H9 (cell line): ENCODE results near the gene RASGRF2. TPM values are rescaled to one million over a fixed set of nuclear protein-coding genes. Genes with fewer than 3 reads are reported as not detected.

Experiments
- DNase-seq: peaks from one replicate; pipeline ENCODE4 v3.0.0-alpha.2; 2017
- H2AFZ ChIP-seq: one replicate; pipeline ENCODE4 v1.6.1; 2013; ENCODE audit warnings: mild to moderate bottlenecking, low read length, control low read depth, moderate library complexity
- H2AK5ac ChIP-seq: 2 replicates; pipeline ENCODE4 v1.6.1; 2013; ENCODE audit warnings: low read length, control low read depth, mixed read lengths; ENCODE audit not compliant: insufficient read length
- H2BK120ac ChIP-seq: one replicate; pipeline ENCODE4 v1.6.1; 2013; ENCODE audit warnings: low read depth, mild to moderate bottlenecking, low read length, control low read depth, inconsistent platforms; ENCODE audit not compliant: poor library complexity, severe bottlenecking
- H2BK12ac ChIP-seq: 2 replicates; pipeline ENCODE4 v1.6.1; 2013; ENCODE audit warnings: low read length, control low read depth, mixed read lengths, low read depth; ENCODE audit not compliant: insufficient read length
- H2BK15ac ChIP-seq: 2 replicates; pipeline ENCODE4 v1.6.1; 2013; ENCODE audit warnings: low read depth, low read length, control low read depth
- H2BK20ac ChIP-seq: one replicate; pipeline ENCODE4 v1.6.1; 2013; ENCODE audit warnings: low read depth, mild to moderate bottlenecking, low read length, control low read depth, inconsistent platforms; ENCODE audit not compliant: poor library complexity, severe bottlenecking
- H2BK5ac ChIP-seq: 2 replicates; pipeline ENCODE4 v1.6.1; 2013; ENCODE audit warnings: low read length, control low read depth, mixed read lengths; ENCODE audit not compliant: insufficient read length
- H3K14ac ChIP-seq: 2 replicates; pipeline ENCODE4 v1.6.1; 2013; ENCODE audit warnings: low read length, control low read depth; ENCODE audit not compliant: insufficient read depth
- H3K18ac ChIP-seq: 2 replicates; pipeline ENCODE4 v1.6.1; 2013; ENCODE audit warnings: low read depth, mild to moderate bottlenecking, mixed read lengths, low read length, control low read depth; ENCODE audit not compliant: insufficient read length
- H3K23ac ChIP-seq: 2 replicates; pipeline ENCODE4 v1.6.1; 2013; ENCODE audit warnings: low read length, control low read depth, mixed read lengths, low read depth; ENCODE audit not compliant: insufficient read length
- H3K23me2 ChIP-seq: 2 replicates; pipeline ENCODE4 v1.6.1; 2013; ENCODE audit warnings: low read depth, mild to moderate bottlenecking, mixed read lengths, low read length, control low read depth; ENCODE audit not compliant: insufficient read length, poor library complexity, severe bottlenecking
- H3K27ac ChIP-seq: 2 replicates; pipeline ENCODE4 v1.5.1; 2013; ENCODE audit warnings: low read length, control low read depth, mixed read lengths, low read depth; ENCODE audit not compliant: insufficient read length
- H3K27me3 ChIP-seq: 2 replicates; pipeline ENCODE4 v1.6.1; 2013; ENCODE audit warnings: low read length, control low read depth, inconsistent platforms; ENCODE audit not compliant: insufficient read depth
- H3K4ac ChIP-seq: 2 replicates; pipeline ENCODE4 v1.6.1; 2013; ENCODE audit warnings: low read depth, mild to moderate bottlenecking, control low read depth, inconsistent platforms, low read length, moderate library complexity
- H3K4me1 ChIP-seq: 2 replicates; pipeline ENCODE4 v1.6.1; 2013; ENCODE audit warnings: low read length, control low read depth, inconsistent platforms; ENCODE audit not compliant: insufficient read depth
- H3K4me2 ChIP-seq: 2 replicates; pipeline ENCODE4 v1.6.1; 2013; ENCODE audit warnings: low read length, control low read depth, mixed read lengths; ENCODE audit not compliant: insufficient read length, insufficient read depth
- H3K56ac ChIP-seq: 2 replicates; pipeline ENCODE4 v1.6.1; 2013; ENCODE audit warnings: low read depth, mild to moderate bottlenecking, mixed read lengths, low read length, control low read depth; ENCODE audit not compliant: insufficient read length
- H3K79me1 ChIP-seq: 2 replicates; pipeline ENCODE4 v1.6.1; 2013; ENCODE audit warnings: low read depth, mild to moderate bottlenecking, moderate library complexity, low read length, control low read depth, inconsistent platforms; ENCODE audit not compliant: insufficient read depth, poor library complexity, severe bottlenecking
- H3K79me2 ChIP-seq: 2 replicates; pipeline ENCODE4 v1.6.1; 2013; ENCODE audit warnings: low read length, control low read depth, inconsistent platforms; ENCODE audit not compliant: insufficient read depth
- H3K9ac ChIP-seq: 2 replicates; pipeline ENCODE4 v1.6.1; 2013; ENCODE audit warnings: low read length, control low read depth, mixed read lengths; ENCODE audit not compliant: insufficient read length; ENCODE audit errors: extremely low read depth
- H3K9me3 ChIP-seq: one replicate; pipeline ENCODE4 v1.6.1; 2013; ENCODE audit warnings: low read depth, low read length, inconsistent platforms; ENCODE audit not compliant: control insufficient read depth
- H3T11ph ChIP-seq: one replicate; pipeline ENCODE4 v1.6.1; 2013; ENCODE audit warnings: mild to moderate bottlenecking, low read length, control low read depth, inconsistent platforms
- H4K20me1 ChIP-seq: one replicate; pipeline ENCODE4 v1.6.1; 2013; ENCODE audit not compliant: control insufficient read depth, insufficient read length, insufficient read depth
- H4K5ac ChIP-seq: 2 replicates; pipeline ENCODE4 v1.6.1; 2013; ENCODE audit warnings: low read depth, mild to moderate bottlenecking, mixed read lengths, low read length, control low read depth; ENCODE audit not compliant: insufficient read length
- H4K8ac ChIP-seq: replicated peaks from 2 replicates; pipeline ENCODE4 v1.6.1; 2013; ENCODE audit warnings: low read length, control low read depth, mixed read lengths, low read depth; ENCODE audit not compliant: insufficient read length
- H4K91ac ChIP-seq: 2 replicates; pipeline ENCODE4 v1.6.1; 2013; ENCODE audit warnings: low read depth, mild to moderate bottlenecking, moderate library complexity, mixed read lengths, low read length, control low read depth; ENCODE audit not compliant: insufficient read length
- H3K27ac Mint-ChIP-seq, 3 experiments: 2 replicates in 2 of 3; 3 replicates in 1 of 3; pipeline ENCODE4 v1.8.0; 2020 to 2021; ENCODE audit warnings: mixed read lengths in 3 of 3, mild to moderate bottlenecking in 1 of 3, moderate library complexity in 1 of 3
- H3K27me3 Mint-ChIP-seq: 2 replicates; pipeline ENCODE4 v1.8.0; 2021; ENCODE audit warnings: low read depth, mild to moderate bottlenecking, moderate library complexity, mixed read lengths
- H3K36me3 Mint-ChIP-seq, 3 experiments: 2 replicates in 2 of 3; 3 replicates in 1 of 3; pipeline ENCODE4 v1.8.0; 2020 to 2021; ENCODE audit warnings: low read depth in 3 of 3, mixed read lengths in 3 of 3; ENCODE audit not compliant: insufficient read depth in 1 of 3
- H3K4me1 Mint-ChIP-seq, 2 experiments: 2 replicates each; pipeline ENCODE4 v1.8.0; 2020; ENCODE audit warnings: mixed read lengths in 2 of 2
- H3K4me3 Mint-ChIP-seq, 2 experiments: 2 replicates in 1 of 2; 3 replicates in 1 of 2; pipeline ENCODE4 v1.8.0; 2020 to 2021; ENCODE audit warnings: mild to moderate bottlenecking in 2 of 2, mixed read lengths in 2 of 2, moderate library complexity in 1 of 2
- H3K9me3 Mint-ChIP-seq, 2 experiments: 2 replicates in 1 of 2; 3 replicates in 1 of 2; pipeline ENCODE4 v1.8.0; 2020; ENCODE audit warnings: mild to moderate bottlenecking in 2 of 2, mixed read lengths in 2 of 2, moderate library complexity in 1 of 2
- CTCF ChIP-seq: fragments of 200-600 bp; sonication (generic); conservative IDR thresholded peaks from 3 replicates; pipeline ENCODE4 v1.8.0; 2021; ENCODE audit warnings: antibody characterized with exemption, mild to moderate bottlenecking
- WGBS: extraction: QIAGEN DNeasy Blood & Tissue Kit; methylation state at CpG from one replicate; pipeline ENCODE4 v1.1.7; 2013; ENCODE audit warnings: missing lambda C conversion rate, low lambda C conversion rate, mixed read lengths; ENCODE audit not compliant: insufficient read length; ENCODE audit errors: extremely low coverage; 5-methylcytosine and 5-hydroxymethylcytosine counted together
- total RNA-seq: library from RNA; stranded (reverse); gene quantifications from 2 replicates; pipeline ENCODE4 v1.2.1, GENCODE V29; 2021

The RASGRF2 gene
- total RNA-seq, 1 experiment from 2014 or later: 13.5 TPM

GRCh38 chr5:81086881-81087281 is 126.7 kb downstream of the RASGRF2 start:
- Mint-ChIP-seq H3K36me3 (peaks cover 0 to 12% (median 0%) of the 10 kb centered on the region in 3 experiments; a peak in 2 of 7 replicates), H3K4me1 (no peaks in the 10 kb centered on the region), H3K4me3 (no peak overlapping the region), H3K27me3 (no peaks in the 10 kb centered on the region), H3K27ac (no peak overlapping the region), H3K9me3 (no peaks in the 10 kb centered on the region)
- TF ChIP-seq CTCF: no peak
- Histone ChIP-seq H2AK5ac (no peak overlapping the region), H3K79me1 (no peaks in the 10 kb centered on the region), H3K27me3 (no peaks in the 10 kb centered on the region), H3K56ac (no peak overlapping the region), H3K23ac (no peak overlapping the region), H4K20me1 (no peaks in the 10 kb centered on the region), H3K9me3 (no peaks in the 10 kb centered on the region), H3K4me2 (no peak overlapping the region), H3K27ac (no peak overlapping the region), H4K91ac (no peak overlapping the region), H2BK120ac (no peak overlapping the region), H3K14ac (no peak overlapping the region), H4K5ac (no peak overlapping the region), H3T11ph (no peak overlapping the region), H2BK20ac (no peak overlapping the region), H3K79me2 (no peaks in the 10 kb centered on the region), H4K8ac (no peak overlapping the region), H2BK5ac (no peak overlapping the region), H2AFZ (no peak overlapping the region), H3K23me2 (no peaks in the 10 kb centered on the region), H2BK15ac (no peak overlapping the region), H3K9ac (no peak overlapping the region), H3K4me1 (no peaks in the 10 kb centered on the region), H2BK12ac (no peak overlapping the region), H3K4ac (no peak overlapping the region), H3K18ac (no peak overlapping the region)
- DNase-seq: no peak
- WGBS: no CpG with 5 or more reads among the region's 27 CpGs
